ENCODE measurements around the gene SMYD2. TPM values are rescaled to one million over a fixed set of nuclear protein-coding genes. Genes with fewer than 3 reads are reported as not detected.
"Not testable (repeated sequence)": the region's sequence is repeated elsewhere in the genome, so short reads cannot be mapped to it uniquely, and the experiment has no call there.

SMYD2 gene
- total RNA-seq, 1 donor from 2014 or later, result 46.8 TPM

GRCh38 chr1:214272964-214273533 is 7.9 kb upstream of the SMYD2 start:
- Mint-ChIP-seq H3K4me3 (ENCODE audit: low read depth) (no peak overlapping the region), H3K36me3 (ENCODE audit: insufficient read depth) (peaks cover 1% of the 10 kb centered on the region), H3K4me1 (ENCODE audit: low read depth) (no peaks in the 10 kb centered on the region), H3K9me3 (ENCODE audit: low read depth) (peaks cover 5% of the 10 kb centered on the region), H3K27ac (no peak overlapping the region), H3K27me3 (peaks cover 3% of the 10 kb centered on the region)
- no peak for DNase-seq (ENCODE audit: low spot score, unreplicated experiment)
- no peak for TF ChIP-seq CTCF (IDR thresholded peaks at IDR 0.05; ENCODE audit: unreplicated experiment)

DNA sequence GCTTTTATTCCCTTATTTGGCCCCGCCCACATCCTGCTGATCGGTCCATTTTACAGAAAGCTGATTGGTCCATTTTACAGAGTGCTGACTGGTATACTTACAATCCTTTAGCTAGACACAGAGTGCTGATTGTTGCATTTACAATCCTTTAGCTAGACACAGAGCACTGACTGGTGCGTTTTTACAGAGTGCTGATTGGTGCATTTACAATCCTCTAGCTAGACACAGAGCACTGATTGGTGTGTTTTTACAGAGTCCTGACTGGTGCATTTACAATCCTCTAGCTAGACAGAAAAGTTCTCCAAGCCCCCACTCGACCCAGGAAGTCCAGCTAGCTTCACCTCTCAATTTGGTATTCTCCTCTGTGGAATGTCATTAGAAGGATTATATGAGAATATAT is 5.3 kb upstream of the SMYD2 start:
- not testable (repeated sequence) for H3K27me3 Mint-ChIP-seq; DNase-seq (ENCODE audit: low spot score, unreplicated experiment); H3K4me3 Mint-ChIP-seq (ENCODE audit: low read depth); H3K36me3 Mint-ChIP-seq (ENCODE audit: insufficient read depth); H3K4me1 Mint-ChIP-seq (ENCODE audit: low read depth); H3K9me3 Mint-ChIP-seq (ENCODE audit: low read depth); H3K27ac Mint-ChIP-seq

GRCh38 chr1:214276786-214277185 is 4.2 kb upstream of the SMYD2 start:
- Mint-ChIP-seq H3K36me3 (ENCODE audit: insufficient read depth) (peaks cover 6% of the 10 kb centered on the region), H3K4me1 (ENCODE audit: low read depth) (peaks cover 9% of the 10 kb centered on the region), H3K27me3 (peaks cover 3% of the 10 kb centered on the region), H3K9me3 (ENCODE audit: low read depth) (peaks cover 5% of the 10 kb centered on the region), H3K4me3 (ENCODE audit: low read depth) (no peak overlapping the region), H3K27ac (no peak overlapping the region)
- DNase-seq (ENCODE audit: low spot score, unreplicated experiment), result no peak
- no peak for TF ChIP-seq CTCF (IDR thresholded peaks at IDR 0.05; ENCODE audit: unreplicated experiment)

DNA sequence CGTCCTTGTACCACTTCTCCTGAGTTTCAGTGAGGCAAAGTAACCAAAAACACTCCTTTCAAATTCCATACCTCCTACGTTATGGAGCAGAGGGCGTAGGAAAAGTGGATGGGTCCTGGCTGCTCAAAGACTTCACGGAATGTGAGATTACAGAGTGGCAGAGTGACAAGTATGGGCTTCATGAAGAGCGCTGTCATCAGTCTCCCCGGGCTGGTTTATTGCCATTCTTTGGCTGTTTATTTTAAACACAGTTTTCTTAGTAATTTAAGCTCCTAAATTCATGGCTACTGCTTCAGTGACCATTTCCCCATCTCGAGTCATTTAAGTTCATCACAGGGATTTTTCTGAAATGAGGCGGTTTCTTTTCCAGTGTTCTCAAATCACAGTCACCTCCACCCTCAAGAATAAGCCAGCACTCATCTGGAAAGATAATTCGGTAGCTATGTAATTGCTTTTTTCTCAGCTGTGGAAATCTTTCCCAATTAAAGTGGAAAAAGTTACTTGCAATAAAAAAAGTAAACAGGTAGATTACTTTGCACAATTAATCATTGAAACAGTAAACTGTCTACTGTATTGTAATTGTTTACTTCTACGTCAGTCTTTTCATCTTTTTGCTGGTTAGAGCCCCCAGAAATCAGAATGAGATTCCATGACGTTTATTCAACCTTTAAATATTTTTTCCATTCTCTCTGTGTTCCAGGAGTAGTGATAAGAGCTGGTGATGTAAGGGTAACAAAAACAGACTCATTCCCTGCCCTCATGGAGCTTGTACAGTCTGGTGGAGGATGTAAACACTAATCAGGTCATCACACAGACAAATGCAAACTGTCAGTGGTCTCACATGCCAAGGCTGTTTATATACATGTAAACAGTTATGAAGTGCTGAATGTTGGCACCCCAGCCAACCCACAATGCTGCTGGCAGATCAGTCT is 3.0 kb upstream of the SMYD2 start:
- Mint-ChIP-seq H3K27me3 (peaks cover 3% of the 10 kb centered on the region), H3K27ac (peak overlapping the region; percentile 27), H3K4me1 (ENCODE audit: low read depth) (peaks cover 11% of the 10 kb centered on the region), H3K36me3 (ENCODE audit: insufficient read depth) (peaks cover 6% of the 10 kb centered on the region), H3K9me3 (ENCODE audit: low read depth) (peaks cover 5% of the 10 kb centered on the region), H3K4me3 (ENCODE audit: low read depth) (no peak overlapping the region)
- no peak for TF ChIP-seq CTCF (IDR thresholded peaks at IDR 0.05; ENCODE audit: unreplicated experiment)
- no peak for DNase-seq (ENCODE audit: low spot score, unreplicated experiment)

GRCh38 chr1:214280386-214281020 is 456 bp upstream of the SMYD2 start:
- Mint-ChIP-seq H3K27me3 (no peaks in the 10 kb centered on the region), H3K4me1 (ENCODE audit: low read depth) (peaks cover 19% of the 10 kb centered on the region), H3K4me3 (ENCODE audit: low read depth) (peak overlapping the region; percentile 89), H3K9me3 (ENCODE audit: low read depth) (no peaks in the 10 kb centered on the region), H3K36me3 (ENCODE audit: insufficient read depth) (peaks cover 6% of the 10 kb centered on the region), H3K27ac (peak overlapping the region; percentile 94)
- no peak for DNase-seq (ENCODE audit: low spot score, unreplicated experiment)
- TF ChIP-seq CTCF (IDR thresholded peaks at IDR 0.05; ENCODE audit: unreplicated experiment), result no peak
